GM21367 (cell line): Measurements from ENCODE around the gene RGS4.

Experiments
- ATAC-seq: cut with Tn5 transposase; IDR thresholded peaks from one replicate; pipeline ENCODE4 v1.9.1; 2021; ENCODE audit not compliant: unreplicated experiment

Gene RGS4

DNA sequence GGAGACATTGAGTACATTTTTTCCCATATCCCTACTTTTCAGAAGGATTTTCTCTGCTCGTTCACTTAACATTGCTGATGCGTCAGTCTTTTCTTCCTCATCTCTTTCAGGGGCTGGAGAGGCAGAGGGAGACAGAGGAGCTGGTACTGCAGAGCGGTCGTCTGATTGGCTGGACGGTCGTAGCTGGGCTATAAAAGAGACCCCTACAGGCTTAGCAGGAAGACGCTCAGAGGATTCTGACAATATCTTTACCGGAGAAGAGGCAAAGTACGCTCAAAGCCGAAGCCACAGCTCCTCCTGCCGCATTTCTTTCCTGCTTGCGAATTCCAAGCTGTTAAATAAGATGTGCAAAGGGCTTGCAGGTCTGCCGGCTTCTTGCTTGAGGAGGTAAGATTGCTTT is at the start of gene RGS4:
Gene RGS4 (plus strand): TSS at position 220 of the 400 bp plus-strand sequence. CDS start 124 bp downstream, at position 344.
- no peak for ATAC-seq

DNA sequence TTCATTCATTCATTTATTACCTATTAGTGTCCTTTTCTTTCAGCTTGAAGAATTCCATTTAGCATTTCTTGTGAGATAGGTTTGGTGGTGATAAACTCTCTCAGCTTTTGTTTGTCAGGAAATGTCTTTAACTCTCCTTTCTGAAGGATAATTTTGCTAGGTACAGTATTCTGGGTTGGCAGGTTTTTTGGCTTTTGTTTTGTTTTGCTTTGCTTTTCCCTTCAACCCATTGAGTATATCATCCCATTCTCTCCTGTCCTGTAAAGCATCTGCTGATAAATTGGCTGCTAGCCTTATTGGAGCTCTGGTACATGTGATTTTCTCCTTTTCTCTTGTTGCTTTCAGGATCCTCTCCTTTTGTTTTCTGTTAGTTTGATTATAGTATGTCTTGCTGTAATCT is 47.0 kb upstream of the RGS4 start:
- ATAC-seq: no peak

GRCh38 chr1:163027610-163028009 is 41.6 kb upstream of the RGS4 start:
- ATAC-seq: no peak

DNA sequence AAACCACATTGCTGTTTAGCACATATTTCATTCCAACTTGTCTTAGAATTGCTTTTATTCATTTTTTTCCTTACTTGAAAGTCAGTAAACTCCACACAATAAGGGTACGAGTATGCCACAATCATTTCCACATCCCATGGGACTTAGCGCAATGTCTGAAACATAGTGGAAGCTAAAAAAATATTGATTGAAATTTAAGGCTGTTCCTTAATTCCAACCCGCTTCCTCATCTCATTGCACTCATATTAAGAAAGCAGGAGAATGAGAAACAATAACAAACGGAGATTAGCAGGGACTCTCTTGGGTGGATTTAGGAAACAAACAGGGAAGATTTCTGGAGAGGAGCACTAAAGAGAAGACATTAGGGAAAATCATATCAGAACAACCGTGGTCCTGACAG is 39.3 kb upstream of the RGS4 start:
- no peak for ATAC-seq

DNA sequence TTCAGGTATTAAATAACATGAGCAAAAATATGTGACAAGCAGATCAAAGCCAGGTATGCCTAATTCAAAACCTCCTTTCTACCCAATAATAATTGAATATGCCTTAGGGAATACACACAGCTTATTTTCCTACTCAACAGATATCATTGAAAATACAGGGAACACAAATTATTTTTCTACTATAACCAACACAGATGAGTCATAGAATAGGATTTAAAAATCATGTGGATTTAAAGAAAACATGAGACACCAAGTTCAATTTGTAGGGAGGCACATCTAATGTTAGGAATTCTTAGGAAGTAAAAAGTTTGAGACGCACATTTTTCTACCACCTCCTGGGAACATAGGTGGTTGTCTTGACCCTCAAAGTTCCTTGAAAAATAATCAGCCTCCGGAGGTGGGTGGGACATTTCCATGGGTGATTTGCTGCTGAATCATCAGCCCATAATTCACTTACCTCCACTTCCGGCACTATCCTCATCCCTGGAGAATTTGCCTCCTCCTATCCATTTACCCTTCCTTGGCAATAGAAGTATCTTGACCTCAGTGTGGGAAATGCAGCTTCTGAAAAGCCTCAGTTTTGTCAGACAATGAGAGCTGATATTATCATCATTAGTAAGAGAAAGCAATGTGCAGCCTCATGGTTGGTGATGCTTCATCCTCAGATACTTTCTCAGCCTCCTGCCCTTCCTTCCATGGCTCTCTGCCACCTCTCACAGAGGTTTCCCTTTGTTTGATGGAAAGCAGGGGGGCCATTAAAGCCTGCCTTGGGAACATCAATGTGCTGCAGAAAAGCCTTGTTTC is 33.5 kb upstream of the RGS4 start:
- ATAC-seq: no peak

DNA sequence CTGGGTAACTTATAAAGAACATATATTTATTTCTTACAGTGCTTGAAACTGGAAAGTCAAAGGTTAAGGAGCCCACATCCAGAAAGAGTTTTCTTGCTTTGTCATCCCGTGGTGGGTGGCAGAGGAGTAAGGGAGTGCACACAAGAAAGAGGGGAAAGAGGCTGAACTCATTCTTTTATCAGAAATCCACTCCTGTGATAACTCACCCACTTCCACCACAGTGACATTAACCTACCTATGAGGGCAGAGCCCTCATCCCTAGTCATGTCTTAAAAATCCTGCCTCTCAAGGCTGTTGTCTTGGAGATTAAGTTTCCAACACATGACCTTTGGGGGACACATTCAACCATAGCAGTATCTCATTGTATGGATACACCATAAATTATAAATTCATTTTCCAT is 32.5 kb upstream of the RGS4 start:
- no peak for ATAC-seq

DNA sequence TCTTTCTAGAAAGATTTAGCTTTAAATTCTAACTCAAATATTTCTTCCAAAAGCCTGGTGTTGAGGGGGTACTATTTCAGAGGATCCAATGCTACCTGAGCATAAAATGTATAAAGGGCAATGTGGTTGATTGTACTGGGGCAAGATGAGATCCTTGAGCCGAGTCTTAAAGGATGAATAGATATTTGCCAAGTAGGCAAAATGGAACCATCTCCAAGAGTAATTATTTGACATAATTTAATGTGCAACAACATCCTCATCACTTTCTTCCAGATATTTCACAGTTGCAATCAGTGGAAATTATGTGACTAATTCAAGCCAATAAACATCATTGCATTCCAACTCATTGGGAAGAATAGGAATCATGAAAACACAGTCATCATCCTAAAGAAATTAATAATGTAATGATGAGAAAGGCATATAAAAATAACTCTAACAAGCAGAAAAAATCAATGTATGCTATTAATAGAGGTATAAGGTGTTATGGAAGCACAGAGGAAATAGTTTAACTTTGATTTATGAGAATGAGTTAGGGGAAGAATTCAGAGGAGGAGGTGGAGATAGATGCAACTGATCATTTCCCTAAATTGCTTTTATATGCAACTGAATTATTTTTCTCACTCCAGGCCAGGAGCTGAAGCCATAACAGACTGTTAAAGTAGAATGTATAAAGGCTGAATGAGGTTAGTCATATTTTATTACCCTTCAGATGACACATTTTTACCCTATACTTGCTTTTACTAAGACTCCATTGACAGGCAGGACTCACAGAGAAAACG is 30.0 kb upstream of the RGS4 start:
- no peak for ATAC-seq

GRCh38 chr1:163039707-163040093 is 29.5 kb upstream of the RGS4 start:
- ATAC-seq: no peak

GRCh38 chr1:163046071-163046470 is 23.1 kb upstream of the RGS4 start:
- no peak for ATAC-seq

DNA sequence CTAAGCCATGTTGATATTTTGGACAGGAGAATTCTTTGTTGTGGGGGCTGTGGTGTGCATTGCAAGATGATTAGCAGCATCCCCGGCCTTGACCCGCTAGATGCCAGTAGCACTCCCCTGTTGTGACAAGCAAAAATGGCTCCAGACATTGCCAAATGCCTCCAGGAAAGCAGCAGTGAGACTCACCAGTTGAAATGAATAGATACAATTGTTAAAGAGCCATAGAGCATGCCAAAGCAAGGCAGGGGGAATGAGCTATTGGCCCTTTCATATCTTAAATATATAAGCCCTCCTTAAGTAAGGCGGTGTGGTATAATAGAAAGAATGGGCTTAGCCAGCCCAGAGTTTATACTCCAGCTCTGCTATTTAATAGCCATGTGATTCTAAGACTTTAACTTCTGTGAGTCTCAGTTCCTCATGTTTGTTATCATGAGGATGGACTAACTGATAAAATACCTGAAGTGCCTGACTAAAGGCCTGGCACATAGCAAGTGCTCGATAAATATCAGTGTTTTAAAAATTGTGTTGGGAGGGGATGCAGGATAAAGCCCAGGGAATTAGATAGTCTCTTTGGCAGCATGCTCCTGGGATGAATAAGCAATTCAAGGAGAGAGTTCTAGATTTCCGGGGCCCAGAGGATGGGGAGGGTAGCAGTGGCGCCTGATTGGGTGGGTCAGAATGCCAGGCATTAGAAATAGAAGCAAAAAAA is 21.1 kb upstream of the RGS4 start:
- ATAC-seq: no peak

- ATAC-seq: no peak
Observed at GRCh38 chr1:163048869-163049268, 20.3 kb upstream of the RGS4 start.

DNA sequence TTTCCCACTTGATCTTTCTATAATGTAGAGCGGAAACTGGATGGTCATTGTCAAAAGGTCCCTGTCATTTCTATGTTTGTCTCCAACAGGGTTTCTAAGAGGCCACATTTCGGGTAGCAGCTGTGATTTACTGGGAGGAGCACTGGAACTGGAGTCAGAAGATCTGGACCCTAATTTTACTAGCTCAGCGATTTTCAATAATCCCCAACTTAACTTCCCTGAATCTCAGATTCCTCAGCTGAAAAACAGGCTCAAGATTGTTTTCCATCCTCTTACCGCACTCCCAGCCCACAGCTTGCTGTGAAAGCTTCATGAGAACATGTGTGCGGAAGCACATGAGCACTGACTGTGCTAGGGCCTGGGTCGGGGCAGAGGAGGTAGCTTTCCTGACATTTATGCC is 19.9 kb upstream of the RGS4 start:
- no peak for ATAC-seq

GRCh38 chr1:163050496-163050895 is 18.7 kb upstream of the RGS4 start:
- ATAC-seq: no peak

GRCh38 chr1:163054181-163054591 is 15.0 kb upstream of the RGS4 start:
- ATAC-seq: no peak

DNA sequence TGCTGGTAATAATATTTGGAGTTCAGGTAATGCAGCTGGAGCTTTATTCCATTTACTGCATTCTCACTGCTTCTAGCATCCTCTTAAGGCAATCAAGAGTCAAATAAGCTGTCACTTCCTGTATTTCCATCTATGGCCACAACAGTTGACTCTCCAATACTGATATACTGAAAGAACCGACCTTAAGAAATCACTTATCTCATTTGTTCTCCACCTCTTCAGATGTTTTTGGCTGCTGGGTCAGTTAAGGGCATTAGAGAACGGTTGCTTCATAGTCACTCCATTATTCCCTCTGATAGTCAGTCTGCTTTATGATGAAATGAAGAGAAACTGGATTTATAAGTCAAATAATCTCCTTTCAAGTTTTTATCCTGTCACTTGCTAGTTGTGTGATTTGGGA is 14.2 kb upstream of the RGS4 start:
- ATAC-seq: no peak

DNA sequence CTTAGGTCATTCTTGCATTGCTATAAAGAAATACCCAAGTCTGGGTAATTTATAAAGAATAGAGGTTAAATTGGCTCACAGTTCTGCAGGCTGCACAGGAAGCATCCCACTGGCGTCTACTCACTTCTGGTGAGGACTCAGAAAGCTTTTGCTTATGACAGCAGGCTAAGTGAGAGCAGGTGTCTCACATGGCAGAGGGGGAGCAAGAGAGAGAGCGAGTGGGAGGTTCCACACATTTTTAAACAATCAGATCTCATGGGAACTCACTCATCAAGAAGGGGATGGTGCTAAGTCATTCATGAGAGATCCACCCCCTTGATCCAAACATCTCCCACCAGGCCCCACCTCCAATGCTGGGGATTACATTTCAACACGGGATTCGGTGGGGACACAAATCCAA is 13.6 kb upstream of the RGS4 start:
- ATAC-seq: no peak

GRCh38 chr1:163056831-163057230 is 12.3 kb upstream of the RGS4 start:
- ATAC-seq: no peak

- ATAC-seq: no peak
Observed at GRCh38 chr1:163060343-163061007, 8.7 kb upstream of the RGS4 start.

DNA sequence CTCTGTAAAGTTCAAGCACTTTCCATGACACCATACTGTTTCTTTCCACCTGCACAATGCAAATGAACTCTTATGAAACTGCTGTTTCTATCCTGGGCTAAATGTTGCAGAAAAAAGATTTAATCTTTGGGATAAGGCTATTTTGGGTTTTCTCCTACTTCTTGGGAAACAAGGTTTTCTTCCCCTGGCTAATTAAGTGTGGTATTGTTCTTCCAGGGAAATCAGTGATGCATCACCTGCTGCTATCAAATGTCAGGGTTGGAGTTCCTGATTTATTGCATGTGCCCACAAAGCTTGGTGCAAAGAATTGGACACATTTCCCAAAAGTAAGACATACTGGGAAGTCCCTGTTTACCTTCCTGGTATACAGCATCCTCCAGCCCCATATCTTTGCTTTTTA is 6.0 kb upstream of the RGS4 start:
- ATAC-seq: no peak

DNA sequence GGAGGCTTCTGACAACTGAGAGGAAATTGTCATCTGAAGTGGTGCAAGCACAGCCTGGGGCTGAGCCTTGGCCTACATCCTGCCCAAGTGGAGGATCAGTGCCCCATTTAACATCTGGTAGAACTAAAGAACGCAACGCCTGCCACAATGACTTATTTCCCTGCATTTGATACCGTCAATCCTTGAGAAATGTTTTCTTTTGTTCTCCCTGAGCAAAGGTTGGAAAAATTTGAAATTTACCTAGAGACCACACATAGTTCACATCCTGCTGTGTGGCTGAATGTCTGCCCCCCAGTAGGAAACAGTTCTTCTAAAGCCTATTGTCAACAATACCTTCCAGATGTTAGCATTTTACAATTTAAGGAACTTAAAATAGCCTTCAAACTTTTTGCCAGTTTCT is 5.6 kb upstream of the RGS4 start:
- no peak for ATAC-seq

GRCh38 chr1:163066168-163066567 is 3.0 kb upstream of the RGS4 start:
- ATAC-seq: no peak
